AG10803 (cell line): ENCODE results near the gene FOLR3.
"Not testable (repeated sequence)": the region's sequence is repeated elsewhere in the genome, so short reads cannot be mapped to it uniquely, and the experiment has no call there.

ENCODE experiments used
- DNase-seq: peaks from one replicate; pipeline ENCODE4 v3.0.0; 2010; ENCODE audit warnings: low read depth
- H3K4me3 ChIP-seq: 2 replicates; pipeline ENCODE4 v1.5.1; 2011; ENCODE audit warnings: mild to moderate bottlenecking, low read length, control low read depth
- TF ChIP-seq, protein P1 (sequence below): conservative IDR thresholded peaks from 2 replicates; pipeline ENCODE4 v1.5.1; 2011; ENCODE audit warnings: mild to moderate bottlenecking, low read length, control low read depth, inconsistent platforms

The FOLR3 gene

DNA sequence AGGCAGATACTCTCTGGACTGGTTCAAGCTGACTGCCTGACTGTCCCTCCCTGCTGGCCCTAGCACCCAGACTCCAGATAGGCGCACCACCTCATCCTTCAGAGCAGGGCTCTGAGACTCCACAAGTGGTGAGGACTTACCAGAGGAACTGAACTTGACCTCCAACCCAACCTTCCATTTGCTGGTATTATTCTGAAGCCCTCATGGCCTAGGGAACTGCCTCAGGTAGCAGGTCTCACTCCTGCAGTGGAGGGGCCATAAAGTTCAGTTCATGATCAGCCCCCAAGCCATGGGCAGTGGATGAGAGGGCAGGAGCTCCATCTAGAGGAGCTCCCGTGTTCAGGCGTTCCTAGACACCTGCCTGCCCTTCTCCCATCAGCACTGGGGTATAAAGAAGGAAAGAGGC lies 46.0 kb downstream of the FOLR3 start:
- DNase-seq, H3K4me3 ChIP-seq: not testable (repeated sequence)
- TF ChIP-seq, protein P1, sequence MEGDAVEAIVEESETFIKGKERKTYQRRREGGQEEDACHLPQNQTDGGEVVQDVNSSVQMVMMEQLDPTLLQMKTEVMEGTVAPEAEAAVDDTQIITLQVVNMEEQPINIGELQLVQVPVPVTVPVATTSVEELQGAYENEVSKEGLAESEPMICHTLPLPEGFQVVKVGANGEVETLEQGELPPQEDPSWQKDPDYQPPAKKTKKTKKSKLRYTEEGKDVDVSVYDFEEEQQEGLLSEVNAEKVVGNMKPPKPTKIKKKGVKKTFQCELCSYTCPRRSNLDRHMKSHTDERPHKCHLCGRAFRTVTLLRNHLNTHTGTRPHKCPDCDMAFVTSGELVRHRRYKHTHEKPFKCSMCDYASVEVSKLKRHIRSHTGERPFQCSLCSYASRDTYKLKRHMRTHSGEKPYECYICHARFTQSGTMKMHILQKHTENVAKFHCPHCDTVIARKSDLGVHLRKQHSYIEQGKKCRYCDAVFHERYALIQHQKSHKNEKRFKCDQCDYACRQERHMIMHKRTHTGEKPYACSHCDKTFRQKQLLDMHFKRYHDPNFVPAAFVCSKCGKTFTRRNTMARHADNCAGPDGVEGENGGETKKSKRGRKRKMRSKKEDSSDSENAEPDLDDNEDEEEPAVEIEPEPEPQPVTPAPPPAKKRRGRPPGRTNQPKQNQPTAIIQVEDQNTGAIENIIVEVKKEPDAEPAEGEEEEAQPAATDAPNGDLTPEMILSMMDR: peak; percentile 14; the same call in 1 of the 2 replicates

- no peak overlapping the region for H3K4me3 ChIP-seq
- TF ChIP-seq, protein P1: no peak
- DNase-seq: no peak
Observed at GRCh38 chr11:72188267-72188666, 52.7 kb downstream of the FOLR3 start.
